Activated CD4-positive, CD25-positive, alpha-beta regulatory T cell treated with anti-CD3 and anti-CD28 coated beads, Interleukin-2, amount 50 U/mL, for 24 hours (primary cell): Measurements from ENCODE around the gene ASCC1.
"Not testable (repeated sequence)": the region's sequence is repeated elsewhere in the genome, so short reads cannot be mapped to it uniquely, and the experiment has no call there.

ENCODE experiments used
- ATAC-seq, 2 donors: fragments of 150-1000 bp; cut with Tn5 transposase; one replicate each; pipeline ENCODE4 v1.10.0; 2021; ENCODE audit warnings: mild to moderate bottlenecking in 1 of 2, moderate library complexity in 1 of 2

Gene ASCC1

GRCh38 chr10:72248468-72249151, 32.5 kb upstream of the ASCC1 start:
- peak; percentile 92 to 93 for ATAC-seq

DNA sequence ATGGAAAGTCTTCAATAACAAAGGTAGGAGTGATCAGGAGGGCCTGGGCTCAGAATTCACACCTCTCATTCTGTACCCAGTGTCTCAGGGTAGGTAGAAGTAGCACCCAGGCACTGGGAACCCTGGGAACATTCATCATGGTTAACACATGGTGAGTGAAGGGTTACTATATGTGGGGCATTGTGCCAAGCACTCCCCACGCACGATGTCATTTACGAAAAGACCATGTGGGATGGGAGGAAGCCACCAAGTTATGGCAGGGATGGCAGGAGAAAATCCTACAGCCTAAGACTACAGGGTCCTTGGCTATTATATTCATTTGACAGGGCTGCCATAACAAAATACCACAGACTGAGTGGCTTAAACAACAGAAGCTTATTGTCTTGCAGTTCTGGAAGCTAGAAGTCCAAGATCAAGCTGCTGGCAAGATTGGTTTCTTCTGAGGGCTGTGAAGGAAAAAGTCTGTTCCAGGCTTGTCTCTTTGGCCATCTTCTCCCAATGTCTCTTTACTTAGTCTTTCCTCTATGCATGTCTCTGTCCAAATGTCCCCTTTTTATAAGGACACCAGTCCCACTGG, 30.0 kb upstream of the ASCC1 start:
- ATAC-seq = no peak

- no peak for ATAC-seq
These were observed 28.5 kb upstream of the ASCC1 start for GRCh38 chr10:72244573-72245038.

DNA sequence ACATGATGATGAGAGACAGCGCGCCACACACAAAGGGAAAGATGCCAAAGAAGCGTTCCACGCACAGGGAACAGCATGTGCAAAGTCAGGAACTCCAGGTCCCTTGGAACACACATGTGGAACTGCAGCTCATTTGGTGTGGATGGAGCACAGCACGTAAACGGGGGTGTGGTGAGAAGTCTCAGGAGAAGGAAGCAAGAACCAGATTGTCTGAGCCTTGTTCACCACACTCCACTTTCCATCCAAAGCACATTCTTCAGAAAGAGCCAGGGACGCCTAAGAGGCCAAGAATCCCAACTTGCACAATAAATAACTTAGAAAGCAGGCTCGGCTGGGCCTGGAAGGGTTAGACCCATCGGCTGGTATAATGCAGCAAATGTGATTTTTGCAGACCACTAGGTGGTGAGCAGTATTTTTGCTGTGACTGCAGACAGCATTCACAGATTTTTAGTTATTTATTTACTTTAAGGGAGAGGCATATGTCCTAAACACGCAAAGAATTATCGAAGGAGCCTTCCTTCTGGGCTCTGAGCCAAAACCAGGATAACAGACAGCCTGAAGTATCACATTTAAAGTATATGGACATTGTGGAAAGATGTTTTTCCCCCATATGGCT, 27.9 kb upstream of the ASCC1 start:
- no peak for ATAC-seq

DNA sequence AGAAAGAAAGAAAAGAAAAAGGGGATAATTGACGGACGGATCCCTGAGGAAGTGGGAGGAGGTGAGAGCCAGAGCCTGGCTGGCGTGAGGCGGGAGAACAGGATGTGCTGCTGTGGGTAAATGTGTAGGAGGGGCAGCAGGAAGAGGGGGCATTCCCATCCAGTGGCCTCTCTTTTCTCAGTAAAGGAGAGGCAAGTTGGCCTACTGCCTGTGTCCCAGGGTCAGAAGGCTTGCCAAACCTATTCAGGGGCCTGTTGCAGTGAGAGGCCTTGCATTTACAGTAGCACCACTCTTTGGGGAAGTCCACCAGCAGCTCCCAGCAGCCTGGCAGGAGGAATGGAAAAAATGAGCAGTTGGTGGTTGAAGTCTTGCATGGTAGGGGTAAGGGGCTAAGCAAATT, 26.6 kb upstream of the ASCC1 start:
- no peak for ATAC-seq

DNA sequence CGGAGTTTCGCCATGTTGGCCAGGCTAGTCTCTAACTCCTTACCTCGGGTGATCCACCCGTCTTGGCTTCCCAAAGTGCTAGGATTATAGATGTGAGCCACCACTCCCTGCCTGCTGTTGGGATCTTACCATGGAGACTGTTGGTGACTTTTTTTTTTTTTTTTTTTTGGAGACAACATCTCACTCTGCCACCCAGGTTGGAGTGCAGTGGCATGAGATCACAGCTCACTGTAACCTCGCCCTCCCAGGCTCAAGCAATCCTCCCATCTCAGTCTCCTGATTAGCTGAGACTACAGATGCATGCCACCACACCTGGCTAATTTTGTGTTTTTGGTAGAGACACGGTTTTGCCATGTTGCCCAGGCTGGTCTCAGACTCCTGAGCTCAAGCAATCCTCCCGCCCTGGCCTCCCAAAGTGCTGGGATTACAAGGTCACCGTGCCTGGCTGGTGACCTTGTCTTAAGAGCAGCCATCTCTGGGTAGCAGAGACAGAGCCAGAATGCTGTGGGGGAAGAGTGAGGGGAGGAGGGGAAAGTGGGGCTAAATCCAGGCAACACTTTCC, 25.7 kb upstream of the ASCC1 start:
- no peak for ATAC-seq

DNA sequence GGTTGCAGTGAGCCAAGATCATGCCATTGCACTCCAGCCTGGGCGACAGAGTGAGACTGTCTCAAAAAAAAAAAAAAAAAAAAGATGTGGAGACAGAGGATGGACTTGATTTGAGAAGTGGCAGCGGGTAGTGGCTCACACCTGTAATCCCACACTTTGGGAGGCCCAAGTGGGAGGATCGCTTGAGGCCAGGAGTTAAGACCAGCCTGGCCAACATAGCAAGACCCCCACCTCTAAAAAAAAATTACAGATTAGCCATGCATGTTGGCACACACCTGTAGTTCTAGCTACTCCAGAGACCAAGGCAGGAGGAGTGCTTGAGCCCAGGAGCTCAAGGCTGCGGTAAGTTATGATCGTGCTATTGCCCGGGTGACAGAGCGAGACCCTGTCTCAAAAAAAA, 24.3 kb upstream of the ASCC1 start:
- ATAC-seq = no peak

- ATAC-seq = no peak
These were observed 23.3 kb upstream of the ASCC1 start for GRCh38 chr10:72239409-72239808.

DNA sequence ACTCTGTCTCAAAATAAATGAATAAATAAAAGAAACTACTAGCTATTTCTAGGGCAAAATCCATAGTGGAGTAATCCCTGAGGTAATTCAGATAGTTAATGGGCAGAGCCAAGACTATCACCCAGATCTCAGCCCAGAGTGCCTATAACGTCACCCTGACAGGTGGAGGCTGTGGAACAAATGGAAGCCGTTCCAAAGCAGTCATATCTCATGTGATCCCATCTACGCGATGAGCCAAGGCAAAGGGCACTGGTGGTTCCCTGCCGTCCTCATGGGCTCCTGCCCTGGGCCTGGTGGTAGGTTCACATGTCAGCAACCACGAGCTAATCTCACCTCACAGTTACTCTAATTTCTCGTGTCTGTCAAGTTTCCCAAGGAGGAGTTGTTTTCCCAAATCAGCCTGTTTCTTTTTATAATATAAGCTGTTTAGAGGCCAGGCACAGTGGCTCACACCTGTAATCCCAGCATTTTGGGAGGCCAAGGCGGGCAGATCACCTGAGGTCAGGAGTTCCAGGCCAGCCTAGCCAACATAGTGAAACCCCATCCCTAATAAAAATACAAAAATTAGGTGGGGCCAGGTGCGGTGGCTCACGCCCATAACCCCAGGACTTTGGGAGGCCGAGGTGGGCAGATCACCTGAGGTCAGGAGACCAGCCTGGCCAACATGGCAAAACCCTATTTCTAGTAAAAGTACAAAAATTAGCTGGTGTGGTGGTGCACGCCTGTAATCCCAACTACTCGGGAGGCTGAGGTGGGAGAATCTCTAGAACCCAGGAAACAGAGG, 22.5 kb upstream of the ASCC1 start:
- no peak for ATAC-seq

- ATAC-seq = no peak
These were observed 19.6 kb upstream of the ASCC1 start for GRCh38 chr10:72235544-72236279.

- ATAC-seq = no peak
These were observed 18.6 kb upstream of the ASCC1 start for GRCh38 chr10:72234560-72235095.

DNA sequence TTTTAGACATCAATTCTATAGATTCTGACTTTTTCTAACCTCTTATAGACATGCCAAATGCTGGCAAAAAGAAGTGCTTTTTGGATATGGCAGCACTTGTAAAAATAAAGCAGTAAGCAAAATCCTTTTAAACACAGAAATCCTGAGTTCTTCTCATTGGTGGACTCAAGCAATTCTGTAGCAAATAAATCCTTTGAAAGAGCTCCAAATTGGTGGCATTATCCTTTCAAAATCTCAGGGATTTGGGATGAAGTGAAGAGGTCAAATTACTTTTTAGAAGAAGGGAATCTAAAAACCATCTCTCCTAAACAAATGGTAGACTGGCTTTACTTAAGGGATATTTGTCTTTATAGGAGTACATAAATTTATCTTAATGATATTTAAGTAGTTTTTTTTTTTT, 17.5 kb upstream of the ASCC1 start:
- no peak for ATAC-seq

DNA sequence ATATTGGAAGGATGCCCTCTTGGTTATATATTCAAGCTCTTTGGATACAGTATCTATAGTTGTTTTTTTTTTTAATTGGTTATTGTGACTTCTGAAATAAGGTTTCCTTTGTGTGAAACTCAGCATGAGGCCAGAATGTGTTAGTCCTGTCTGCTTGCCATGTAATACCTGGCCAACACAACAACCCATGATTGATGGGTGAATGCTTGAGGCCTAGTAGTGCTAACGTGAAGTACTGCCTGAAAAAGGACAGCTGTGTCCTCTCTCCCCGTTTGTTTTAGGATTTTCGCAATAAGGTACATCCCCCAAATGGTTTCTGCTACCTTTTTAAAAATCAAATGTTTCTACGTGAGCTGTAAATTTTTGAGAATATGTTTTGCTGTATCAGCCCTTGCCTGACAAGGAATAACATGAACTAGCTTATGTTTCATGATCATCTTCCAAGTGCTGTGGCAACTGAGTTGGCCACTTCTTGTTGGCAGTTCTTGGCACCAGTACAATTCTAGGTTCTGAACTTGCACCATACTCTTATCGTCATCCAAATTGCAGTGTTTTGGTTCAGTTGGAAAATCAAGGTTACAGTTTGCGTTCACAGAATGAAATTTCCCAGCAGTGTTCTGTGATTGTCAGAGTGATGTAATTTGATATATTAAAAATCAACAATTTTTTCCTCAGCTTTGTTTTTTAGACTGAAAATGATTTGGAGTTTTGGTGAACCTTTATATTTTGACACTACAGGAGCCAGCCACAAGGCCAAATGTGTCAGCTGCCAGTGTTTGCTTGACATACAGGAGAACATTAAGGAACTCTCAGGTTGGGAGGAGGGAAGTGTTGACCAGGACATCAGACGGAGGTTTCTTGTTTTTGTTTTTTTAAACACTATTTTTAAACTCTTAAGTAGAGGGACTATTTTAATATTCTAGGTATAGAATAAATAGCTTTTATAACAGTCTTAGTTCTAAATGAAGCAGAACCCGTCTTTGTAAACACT, 13.5 kb upstream of the ASCC1 start:
- no peak for ATAC-seq

DNA sequence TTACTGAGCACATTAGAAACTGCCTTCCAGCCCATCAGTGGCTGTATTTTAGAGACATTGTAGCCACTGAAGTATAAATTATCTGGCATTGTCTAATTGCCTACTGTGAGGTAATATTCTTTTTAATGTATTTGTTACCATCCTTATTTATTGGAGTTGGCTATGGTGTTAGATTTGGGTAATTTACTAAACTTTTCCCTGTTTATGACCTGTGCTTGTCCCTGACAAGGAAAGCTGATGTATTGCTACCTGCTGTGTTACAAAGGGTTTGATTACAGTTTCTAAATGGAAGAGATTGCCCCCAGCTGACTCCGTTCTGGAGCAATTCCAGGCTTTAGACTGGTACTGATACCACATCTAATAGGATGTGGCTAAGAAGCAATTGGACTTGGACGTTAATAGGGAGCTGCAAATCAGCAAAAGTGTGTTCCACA, 12.3 kb upstream of the ASCC1 start:
- no peak for ATAC-seq

- ATAC-seq = no peak
These were observed 11.8 kb upstream of the ASCC1 start for GRCh38 chr10:72227826-72228225.

- ATAC-seq = peak; percentile 49 to 68
These were observed 10.4 kb upstream of the ASCC1 start for GRCh38 chr10:72226418-72227027.

DNA sequence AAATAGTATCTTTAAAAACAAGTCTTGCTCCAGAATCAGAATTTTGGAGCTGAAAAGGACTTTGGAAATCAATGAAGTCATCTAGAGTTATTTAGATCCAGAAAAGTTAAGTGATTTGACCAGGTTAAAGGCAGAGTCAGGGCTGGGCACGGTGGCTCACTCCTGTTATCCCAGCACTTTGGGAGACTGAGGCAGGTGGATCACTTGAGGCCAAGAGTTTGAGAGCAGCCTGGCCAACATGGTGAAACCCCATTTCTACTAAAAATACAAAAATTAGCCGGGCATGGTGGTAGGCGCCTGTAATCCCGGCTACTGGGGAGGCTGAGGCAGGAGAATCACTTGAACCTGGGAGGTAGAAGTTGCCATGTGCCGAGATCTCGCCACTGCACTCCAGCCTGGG, 8.1 kb upstream of the ASCC1 start:
- not testable (repeated sequence) for ATAC-seq

GRCh38 chr10:72223743-72224101, 7.6 kb upstream of the ASCC1 start:
- peak; percentile 29 to 36 for ATAC-seq

GRCh38 chr10:72221278-72221677, 5.2 kb upstream of the ASCC1 start:
- no peak for ATAC-seq

DNA sequence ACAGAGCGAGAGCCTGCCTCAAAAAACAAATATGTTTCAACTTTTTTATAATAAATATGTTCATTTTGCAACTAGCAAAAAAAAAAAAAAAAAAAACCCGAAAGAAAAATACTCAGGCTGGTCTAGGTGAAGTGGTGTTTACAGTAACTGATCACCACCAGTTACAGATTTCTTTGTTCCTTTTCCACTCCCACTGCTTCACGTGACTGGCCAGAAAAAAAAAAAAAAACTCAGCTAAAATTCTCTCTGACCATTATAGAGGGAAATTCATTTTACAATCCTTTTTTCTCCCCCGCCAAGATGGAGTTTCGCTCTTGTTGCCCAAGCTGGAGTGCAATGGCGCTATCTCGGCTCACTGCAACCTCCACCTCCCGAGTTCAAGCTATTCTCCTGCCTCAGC, 4.6 kb upstream of the ASCC1 start:
- no peak for ATAC-seq
